HFFc6 (cell line): ENCODE measurements around the gene CWC22. TPM values are rescaled to one million over a fixed set of nuclear protein-coding genes. Genes with fewer than 3 reads are reported as not detected.

ENCODE experiments used
- DNase-seq: peaks from one replicate; pipeline ENCODE4 v3.0.0-alpha.2; 2018
- H3K27ac Mint-ChIP-seq: 2 replicates; pipeline ENCODE4 v1.8.0; 2020; ENCODE audit warnings: mild to moderate bottlenecking, mixed read lengths
- H3K27me3 Mint-ChIP-seq: 2 replicates; pipeline ENCODE4 v1.8.0; 2021; ENCODE audit warnings: mild to moderate bottlenecking, moderate library complexity, mixed read lengths; ENCODE audit not compliant: insufficient read depth
- H3K36me3 Mint-ChIP-seq: 2 replicates; pipeline ENCODE4 v1.8.0; 2021; ENCODE audit warnings: low read depth, mixed read lengths
- H3K4me1 Mint-ChIP-seq: 2 replicates; pipeline ENCODE4 v1.8.0; 2020; ENCODE audit warnings: low read depth, mixed read lengths
- H3K4me3 Mint-ChIP-seq: 2 replicates; pipeline ENCODE4 v1.8.0; 2020; ENCODE audit warnings: mild to moderate bottlenecking, moderate library complexity, mixed read lengths
- H3K9me3 Mint-ChIP-seq: 2 replicates; pipeline ENCODE4 v1.8.0; 2020; ENCODE audit warnings: mild to moderate bottlenecking, mixed read lengths
- CTCF ChIP-seq: fragments of 200-600 bp; sonication (generic); IDR thresholded peaks from 2 replicates; pipeline ENCODE4 v1.5.0; 2021; ENCODE audit warnings: antibody characterized with exemption, mild to moderate bottlenecking
- total RNA-seq, 6 experiments: library from RNA; stranded (reverse); fragmentation: NEBNext Ultra II Directional; extraction: Animal tissue kit (Norgen Biotek cat#: 25700); gene quantifications; 2 replicates in 1 of 6; 3 replicates in 5 of 6; pipeline ENCODE4 v1.2.3, GENCODE V29; 2021

CWC22 gene
- total RNA-seq, 6 experiments from 2014 or later = 15.5 to 19.2 (median 16.8) TPM

GRCh38 chr2:179899666-179900065, 107.4 kb downstream of the CWC22 start:
- Mint-ChIP-seq H3K36me3 (no peaks in the 10 kb centered on the region), H3K4me1 (no peaks in the 10 kb centered on the region), H3K27ac (no peak overlapping the region), H3K9me3 (no peaks in the 10 kb centered on the region; the same call in 1 of the 2 replicates), H3K27me3 (no peaks in the 10 kb centered on the region; the same call in 1 of the 2 replicates), H3K4me3 (no peak overlapping the region)
- no peak for TF ChIP-seq CTCF
- DNase-seq = no peak

GRCh38 chr2:179898873-179899272, 108.2 kb downstream of the CWC22 start:
- H3K4me1 Mint-ChIP-seq = no peaks in the 10 kb centered on the region
- H3K4me3 Mint-ChIP-seq = no peak overlapping the region
- TF ChIP-seq CTCF = peak; percentile 66

More at GRCh38 chr2:179898873-179899272, 108.2 kb downstream of the CWC22 start:
- H3K36me3 Mint-ChIP-seq = no peaks in the 10 kb centered on the region
- H3K9me3 Mint-ChIP-seq = no peaks in the 10 kb centered on the region; the same call in 1 of the 2 replicates
- DNase-seq = peak; percentile 24
- H3K27me3 Mint-ChIP-seq = no peaks in the 10 kb centered on the region; the same call in 1 of the 2 replicates
- H3K27ac Mint-ChIP-seq = no peak overlapping the region

Other genes starting within 250 kb of the CWC22 start
- under 1 TPM in 5 of 6 experiments, not detected in 1; 0.08 to 0.26 (median 0.22) TPM for gene ZNF385B, start 145.7 kb downstream of the CWC22 start, total RNA-seq